Ammon's horn (tissue), 1 donor: ENCODE measurements around the gene MARCHF6.
"Not testable (repeated sequence)": the region's sequence is repeated elsewhere in the genome, so short reads cannot be mapped to it uniquely, and the experiment has no call there.

ENCODE experiments used
- DNase-seq: peaks from one replicate; pipeline ENCODE4 v3.0.0-alpha.2; 2016; ENCODE audit warnings: low spot score

Gene MARCHF6

DNA sequence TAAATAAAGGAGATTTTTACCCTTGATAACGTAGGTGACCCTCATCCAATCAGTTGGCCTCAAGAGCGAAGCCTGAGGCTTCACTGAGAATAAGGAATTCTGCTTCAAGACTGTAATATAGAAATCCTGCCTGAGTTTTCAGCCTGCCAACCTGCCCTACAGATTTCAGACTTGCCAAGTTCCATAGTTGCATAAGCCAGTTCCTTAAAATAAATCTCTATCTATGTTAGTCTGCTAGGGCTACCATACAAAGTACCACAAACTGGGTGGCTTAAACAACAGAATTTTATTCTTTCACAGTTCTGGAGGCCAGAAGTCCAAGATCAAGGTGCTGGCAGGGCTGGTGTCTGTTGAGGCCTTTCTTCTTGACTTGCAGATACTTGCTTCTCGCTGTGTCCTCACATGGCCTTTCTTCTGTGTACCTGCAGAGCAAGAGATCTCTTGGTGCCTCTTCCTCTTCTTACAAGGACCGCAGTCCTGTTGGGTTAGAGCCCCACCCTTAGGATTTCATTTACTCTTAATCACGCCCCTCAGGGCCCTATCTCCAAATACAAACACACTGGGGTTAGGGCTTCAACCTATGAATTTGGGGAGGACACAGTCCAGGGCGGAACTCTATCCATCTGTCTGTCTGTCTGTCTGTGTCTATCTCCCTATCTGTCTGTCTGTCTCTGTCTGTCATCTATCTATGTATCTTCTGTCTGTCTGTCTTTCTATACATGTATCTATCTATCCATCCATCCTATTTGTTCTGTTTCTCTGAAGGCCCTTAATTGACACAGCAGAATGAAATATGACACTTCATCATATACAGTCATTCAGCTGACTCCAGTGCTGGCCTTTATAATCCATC, 28.8 kb upstream of the MARCHF6 start:
- DNase-seq = no peak

DNA sequence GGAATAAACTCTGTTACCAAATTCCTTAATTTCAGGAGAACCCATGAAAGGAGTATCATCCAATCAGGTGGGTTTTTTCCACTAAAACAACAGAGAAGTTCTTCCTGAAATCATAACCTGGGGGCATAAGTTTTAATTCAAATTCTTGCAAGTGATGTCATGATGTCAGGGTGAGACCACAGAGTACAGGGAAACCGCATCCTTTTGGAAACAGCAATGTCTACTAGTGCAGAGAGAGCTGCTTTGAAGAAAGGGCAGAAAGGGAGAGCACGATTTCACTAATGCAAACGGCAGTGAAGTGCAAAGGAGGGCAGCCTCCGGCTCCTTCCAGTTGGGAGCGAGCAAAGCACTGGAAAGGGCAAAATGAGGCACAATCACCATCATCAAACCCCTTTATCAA, 25.2 kb upstream of the MARCHF6 start:
- no peak for DNase-seq

DNA sequence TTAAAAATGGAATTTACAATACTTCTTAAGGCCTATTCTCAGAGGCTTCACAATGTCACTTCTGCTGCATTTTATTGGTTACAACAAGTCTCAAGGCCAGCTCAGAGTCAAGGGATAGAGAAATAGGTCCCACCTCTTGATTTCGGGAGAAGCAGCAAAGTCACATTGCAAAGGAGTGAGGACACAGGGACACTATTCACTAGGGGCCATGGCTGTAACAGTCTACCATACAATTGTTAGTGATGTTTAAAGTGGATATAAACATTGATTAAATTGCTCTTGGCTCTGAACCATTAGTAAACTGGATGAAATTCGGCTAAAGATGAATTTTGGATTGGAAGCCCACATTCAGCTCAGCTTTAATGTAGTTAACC, 24.1 kb upstream of the MARCHF6 start:
- no peak for DNase-seq

DNA sequence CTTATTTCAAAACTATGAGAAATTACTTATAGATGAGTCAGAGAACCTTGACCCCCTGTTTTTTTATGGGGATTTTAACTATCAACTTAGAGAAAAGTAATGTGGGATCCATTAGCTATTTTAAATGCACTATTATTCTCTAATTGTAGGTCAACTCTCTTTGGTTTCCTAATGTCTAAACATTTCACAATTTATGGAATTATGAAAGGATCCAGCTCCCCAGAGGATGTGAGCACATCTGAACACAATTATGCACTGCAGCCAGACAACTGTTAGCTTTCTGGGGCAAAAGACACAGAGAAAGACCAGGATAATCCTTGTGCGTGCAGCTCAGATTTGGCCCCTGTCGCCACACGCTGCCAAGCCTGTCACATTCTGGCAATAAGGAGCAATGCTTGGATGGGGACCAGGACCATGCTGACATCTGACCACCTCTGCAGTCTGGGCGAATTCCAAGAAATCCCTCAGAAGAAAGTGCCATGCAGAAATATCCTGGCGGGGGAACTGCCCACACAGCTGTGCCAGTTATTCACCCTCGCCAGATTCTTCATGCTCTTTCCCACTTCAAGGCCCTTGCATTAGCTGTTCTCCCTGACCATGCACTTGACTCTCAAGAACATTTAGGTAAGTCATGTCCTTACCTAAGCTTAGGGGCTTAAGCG, 23.5 kb upstream of the MARCHF6 start:
- no peak for DNase-seq

DNA sequence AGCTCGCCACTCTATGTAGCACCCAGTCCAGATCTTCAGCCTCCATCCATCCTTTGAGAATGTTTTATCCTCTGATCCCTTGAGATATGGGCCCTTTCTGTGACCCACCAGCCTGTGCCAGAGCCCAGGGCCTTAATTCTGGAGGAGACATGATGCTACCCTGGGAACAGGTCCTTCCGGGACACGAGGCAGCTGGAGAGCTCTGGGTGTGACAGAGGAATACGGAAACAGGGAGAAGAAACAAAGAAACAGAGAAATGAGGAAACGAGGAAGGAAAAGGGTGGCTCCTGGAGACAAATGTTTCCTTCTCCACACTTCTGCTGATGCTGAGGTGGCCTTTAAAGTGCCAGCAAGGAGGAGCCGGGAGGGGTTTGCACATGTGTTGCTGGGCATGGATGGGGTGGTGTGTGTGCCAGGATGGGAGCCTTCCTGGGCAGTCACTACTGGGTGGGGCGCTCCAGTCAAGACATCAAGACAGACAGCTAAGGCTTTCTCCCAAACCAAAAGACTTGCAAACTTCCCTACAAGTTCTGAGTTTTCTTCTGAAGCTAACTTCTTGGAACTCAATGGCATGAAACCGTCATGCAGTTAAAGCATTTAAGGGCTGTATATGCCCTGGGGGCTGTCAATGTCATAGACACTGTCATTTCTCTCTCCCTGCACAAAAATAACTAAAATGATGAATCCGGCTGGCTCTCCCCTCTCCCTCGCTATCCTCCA, 22.8 kb upstream of the MARCHF6 start:
- no peak for DNase-seq

DNA sequence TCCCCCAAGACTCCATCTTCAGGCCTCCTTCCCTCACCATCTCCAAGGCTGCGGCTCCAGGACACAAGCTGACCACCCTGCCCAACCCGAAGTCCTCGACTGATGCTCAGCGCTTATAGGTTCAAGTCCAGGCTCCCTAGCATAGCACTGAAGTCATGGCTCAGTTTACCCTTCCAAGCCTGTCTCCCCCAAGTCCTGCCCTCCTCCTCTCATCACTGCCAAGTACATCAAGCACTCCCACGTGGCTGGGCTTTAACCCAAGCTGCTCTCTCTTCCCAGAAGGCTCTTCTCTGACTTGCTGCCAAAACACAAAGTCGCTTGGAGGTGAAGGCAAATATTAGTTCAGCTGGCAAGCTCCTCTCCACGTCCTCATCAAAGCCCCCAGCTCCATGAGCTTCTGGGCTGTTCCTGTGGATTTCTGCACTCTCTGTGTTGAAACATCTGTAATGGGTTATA, 22.1 kb upstream of the MARCHF6 start:
- peak; percentile 64 for DNase-seq

DNA sequence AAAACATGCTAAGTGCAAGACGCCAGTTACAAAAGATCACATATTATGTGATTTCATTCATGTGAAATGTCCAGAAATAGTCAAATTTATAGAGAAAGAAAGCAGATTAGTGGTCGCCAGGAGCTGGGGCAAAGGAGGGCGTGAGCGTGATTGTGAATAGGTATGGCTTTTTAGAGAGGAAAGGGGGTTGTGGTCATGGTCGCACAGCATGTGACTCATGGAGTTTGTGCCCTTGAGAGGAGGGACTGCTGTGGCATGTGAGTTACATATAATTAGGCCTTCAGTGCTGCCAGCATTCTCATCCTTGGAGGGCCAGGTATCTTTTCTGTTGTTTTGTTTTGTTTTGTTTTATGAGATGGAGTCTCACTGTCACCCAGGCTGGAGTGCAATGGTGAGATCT, 21.2 kb upstream of the MARCHF6 start:
- no peak for DNase-seq

DNA sequence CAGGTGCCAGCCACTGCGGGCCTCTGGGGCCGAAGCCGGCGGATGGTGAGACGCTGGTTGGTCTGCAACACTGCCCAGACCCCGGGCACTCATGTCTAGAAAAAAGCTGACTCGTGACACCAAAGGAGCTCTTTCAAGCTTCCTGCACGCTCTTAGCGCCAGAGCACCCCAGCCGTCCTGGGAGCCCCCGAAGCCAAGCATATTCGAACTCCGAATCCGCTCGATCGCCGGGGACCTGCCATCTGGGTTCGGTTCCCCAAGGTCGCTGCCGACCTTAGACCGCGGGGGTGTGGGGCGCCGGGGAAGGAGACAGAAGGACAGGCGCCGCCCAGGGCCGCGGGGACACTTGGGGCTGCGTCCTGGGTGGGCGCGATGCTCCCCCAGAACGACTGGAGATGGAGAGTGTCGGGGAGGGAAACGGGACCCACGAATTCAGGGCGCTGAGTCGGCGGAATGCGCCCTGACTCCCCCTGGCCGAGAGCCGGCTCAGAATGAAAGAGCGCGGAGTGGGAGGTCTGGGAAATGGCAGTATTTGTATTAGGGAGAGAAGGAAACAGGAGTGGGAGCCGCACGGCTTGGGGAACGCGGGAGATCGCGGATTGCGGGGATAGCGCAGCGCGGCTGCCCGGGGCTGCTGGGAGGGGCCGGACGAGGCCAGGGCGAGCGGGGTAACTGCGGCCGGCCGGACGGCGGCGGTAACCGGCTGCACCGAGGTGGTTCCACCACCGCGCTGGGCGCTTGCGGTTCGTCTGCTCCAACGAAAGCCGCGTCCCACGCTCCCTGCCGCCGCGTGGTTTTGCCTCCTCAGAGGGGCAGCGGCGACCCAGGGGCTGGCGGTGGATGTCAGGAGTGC, 20.1 kb upstream of the MARCHF6 start:
- no peak for DNase-seq

DNA sequence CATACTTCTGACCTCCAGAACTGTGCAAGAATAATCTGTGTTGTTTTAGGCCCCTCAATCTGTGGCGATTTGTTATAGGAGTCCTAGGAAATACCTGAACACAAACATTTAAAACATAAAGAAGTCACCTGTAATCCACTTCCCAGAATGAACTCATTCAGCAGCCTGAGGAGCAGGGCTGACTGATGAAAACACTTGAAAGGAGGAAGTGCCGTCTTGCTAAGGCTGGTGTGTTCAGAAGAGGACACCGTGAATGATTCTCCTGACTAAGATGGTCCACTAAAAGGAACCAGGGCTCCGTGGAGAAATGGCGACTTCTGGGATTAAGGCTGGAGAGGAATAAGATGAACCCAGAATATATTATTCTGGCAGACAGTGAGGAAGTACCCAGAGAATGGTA, 18.7 kb upstream of the MARCHF6 start:
- no peak for DNase-seq

DNA sequence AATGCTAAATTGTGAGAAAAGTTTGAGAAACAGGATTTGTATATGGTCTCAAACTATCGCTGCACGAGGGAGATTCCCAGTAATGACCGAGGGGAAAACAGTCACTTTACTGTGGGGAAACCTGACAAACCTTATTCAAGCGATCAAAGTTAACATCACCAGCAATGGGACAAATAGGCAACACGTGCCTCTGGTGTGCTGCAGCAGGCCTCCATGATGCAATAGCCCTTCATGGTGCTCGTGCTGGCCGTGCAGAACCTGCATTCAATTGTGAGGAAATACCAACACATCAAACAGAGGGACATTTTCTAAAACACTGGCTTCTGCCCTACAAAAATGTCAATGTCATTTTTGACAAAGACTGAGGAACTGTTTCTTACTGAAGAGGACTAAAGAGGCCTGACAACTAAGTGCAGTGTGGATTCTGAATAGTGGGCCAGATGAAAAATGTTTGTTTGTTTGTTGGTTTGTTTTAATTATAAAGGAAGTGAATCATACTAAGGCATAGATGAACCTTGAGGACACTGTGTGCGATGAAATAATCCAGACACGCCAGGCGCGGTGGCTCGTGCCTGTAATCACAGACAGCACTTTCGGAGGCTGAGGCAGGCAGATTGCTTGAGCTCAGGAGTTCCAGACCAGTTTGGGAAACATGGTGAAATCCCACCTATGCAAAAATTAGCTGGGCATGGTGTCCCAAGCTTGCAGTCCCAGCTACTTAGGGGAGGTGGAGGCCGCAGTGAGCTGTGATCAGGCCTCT, 17.6 kb upstream of the MARCHF6 start:
- DNase-seq = no peak

DNA sequence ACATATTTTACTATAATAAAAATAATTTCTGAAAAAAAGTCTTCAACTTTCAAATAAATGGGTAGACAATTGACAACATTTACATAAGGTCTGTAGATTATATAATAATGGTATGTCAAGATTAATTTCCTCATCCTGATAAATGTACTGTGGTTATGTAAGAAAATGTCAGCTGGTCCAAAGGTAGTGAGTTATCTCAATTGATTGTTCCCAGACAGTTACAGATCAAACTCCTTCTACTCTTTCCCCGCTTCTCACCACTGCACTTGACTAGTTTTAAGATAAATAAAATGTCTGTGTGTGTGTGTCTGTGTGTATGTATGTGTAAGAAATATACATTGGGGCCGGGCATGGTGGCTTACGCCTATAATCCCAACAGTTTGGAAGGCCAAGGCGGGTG, 16.4 kb upstream of the MARCHF6 start:
- no peak for DNase-seq

DNA sequence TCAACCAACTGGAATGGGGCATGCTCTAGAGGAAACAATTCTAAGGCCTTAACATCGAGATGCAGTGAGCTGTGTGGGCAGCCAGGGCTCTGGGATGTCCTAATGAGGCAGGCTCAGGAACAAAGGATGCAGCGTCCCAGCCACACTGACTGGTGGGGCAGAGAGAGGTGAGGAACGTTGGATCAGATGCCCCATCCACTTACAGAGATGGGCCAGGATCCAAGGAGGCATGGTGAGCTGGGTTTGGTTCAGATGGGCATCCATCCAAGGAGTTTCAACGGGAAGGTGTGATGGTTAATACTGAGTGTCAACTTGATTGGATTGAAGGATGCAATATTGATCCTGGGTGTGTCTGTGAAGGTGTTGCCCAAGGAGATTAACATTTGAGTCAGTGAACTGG, 15.5 kb upstream of the MARCHF6 start:
- no peak for DNase-seq

DNA sequence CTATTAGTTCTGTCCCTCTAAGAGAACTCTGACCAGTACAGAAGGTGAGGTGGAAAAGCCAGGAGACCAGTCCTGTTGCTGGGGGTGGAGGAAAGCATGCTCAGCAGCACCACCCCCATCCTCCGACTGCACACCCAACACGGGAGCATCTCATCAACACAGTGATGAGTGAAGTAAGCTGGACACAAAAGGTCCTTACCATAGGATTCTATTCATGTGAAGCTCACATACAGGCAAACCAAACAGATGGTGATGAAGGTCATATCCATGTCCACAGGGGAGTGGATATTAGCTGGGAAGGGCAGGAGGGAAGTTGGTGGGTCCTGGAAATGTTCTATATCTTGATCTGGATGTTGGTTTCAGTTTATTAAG, 14.8 kb upstream of the MARCHF6 start:
- DNase-seq = no peak

DNA sequence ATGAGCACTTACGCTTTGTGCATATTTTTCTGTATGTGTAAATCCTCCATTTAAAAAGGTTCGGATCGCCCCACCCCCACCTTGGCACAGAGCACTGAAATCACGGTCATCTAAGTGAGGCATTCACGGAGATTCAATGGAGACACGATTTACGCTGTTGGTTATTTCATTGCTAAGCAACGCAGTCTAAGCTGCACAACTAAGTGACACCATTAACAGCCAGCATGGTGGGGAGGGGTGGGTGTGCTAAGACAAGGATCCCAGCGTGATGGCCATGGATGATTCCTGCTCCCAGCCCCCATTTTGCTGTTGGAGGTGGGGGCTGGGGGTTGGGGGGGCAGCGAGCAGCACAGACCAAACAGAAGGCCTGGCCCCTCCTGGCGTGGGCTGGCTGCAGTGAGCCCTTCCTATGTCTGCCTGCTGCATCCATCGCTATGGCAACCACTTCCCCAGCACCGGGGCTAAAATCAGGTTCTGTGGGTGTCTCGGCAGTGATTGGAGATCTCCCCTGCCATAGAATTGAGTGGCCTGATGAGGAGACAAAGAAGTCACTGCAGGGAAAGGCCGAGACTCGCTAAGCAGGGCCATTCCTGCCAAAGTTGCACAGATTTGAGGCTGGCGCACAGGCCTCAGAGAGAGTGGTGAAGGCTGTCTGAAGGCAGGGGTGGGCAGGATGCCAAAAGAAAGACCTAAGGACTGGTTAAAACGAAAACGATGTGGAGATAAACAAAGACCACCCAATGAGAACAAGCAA, 14.3 kb upstream of the MARCHF6 start:
- peak; percentile 81 for DNase-seq

DNA sequence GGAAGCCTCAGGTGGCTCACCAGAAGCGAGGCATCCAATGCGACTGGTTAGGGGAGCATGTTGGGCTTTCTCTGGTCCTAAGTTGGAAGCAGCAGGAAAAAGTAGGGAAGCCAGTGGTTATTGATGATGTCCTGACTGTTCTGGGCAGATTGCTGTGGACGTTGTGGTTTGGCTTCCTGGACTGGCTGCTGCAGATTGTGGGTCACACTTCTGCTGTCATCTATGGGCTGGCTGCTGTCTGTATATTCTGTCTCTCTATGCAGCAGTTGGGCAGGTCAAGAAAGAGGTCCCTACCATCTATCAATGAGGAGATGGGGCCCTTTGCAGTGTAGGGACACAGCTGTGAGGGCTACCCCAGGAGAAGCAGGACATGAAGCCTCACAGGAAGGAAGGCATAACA, 13.5 kb upstream of the MARCHF6 start:
- DNase-seq = no peak

DNA sequence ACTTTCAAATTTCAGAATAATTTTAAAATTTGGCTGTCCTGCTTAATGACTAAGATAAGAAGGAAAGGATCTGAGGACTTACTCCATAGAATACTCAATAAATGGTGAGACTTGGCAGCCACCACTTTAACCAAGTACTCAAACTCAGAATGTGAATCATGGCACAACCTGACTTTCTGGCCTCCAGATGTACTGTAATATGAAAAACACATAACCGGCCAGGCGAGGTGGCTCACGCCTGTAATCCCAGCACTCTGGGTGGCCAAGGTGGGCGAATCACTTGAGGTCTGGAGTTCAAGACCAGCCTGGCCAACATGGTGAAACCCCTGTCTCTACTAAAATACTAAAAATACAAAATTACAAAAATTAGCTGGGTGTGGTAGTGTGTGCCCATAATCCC, 10.0 kb upstream of the MARCHF6 start:
- DNase-seq = no peak

DNA sequence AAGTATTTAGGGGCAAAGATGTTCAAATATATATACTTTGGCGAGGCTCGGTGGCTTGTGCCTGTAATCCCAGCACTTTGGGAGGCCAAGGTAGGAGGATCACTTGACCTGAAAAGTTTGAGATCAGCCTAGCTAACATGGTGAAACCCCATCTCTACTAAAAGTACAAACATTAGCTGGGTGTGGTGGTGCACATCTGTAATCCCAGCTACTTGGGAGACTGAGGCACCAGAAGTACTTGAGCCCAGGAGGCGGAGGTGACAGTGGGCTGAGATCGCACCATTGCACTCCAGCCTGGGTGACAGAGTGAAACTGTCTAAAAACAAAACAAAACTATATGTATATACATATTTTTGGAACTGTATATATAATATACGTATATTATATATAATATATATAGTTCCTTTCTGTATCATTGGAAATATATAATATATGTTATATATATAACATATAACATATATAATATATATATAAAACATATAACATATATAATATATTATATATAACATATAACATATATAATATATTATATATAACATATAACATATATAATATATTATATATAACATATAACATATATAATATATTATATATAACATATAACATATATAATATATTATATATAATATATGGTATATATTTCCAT, 8.9 kb upstream of the MARCHF6 start:
- DNase-seq = not testable (repeated sequence)

DNA sequence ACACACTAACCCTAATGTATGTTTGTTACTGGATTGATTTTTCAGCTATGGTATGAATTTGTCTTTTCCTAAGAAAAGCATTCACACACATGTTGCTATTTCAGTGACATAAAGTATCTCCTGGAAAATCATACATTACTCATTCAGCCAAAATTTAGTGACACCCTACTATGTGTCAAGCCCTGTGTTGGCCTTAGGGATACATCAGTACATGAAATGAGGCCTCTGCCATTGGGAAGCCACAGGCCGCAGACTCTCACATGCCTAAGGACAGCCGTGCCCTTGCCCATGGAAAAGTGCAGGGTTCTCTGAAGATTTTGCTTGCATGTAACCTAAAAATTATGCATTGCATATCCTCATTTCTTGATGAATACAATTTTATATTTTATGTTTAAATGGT, 5.2 kb upstream of the MARCHF6 start:
- no peak for DNase-seq

DNA sequence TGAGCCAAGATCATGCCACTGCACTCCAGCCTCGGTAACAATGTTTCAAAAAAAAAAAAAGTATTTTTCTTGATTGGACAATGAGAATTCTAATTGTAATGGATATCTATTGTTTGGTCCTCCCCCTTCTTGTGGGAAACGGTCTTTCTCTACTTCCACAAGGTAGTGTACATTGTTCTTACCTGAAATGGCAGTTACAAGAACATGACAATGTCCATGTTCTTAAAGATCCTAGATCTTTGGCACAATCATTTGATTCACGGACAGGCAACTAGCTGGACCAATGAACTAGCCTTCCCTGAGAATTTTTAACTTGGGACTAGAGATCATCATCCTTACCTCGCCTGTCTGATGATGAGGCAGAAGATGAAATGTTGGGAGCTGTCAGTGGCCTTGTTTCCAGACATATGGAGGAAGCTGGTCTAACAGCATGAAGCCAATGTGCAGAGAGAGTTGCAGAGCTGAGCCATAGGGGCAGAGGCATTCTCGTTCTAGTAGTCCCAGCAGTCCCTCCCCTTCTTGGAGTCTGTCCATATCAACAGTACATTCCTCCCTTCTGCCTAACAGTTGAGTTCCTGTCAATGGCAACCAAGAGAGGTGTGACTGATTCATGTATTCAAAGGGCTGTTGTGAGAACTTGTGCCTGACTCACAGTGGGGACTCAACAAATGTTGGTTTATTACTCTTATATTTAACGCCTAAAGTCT, 2.1 kb upstream of the MARCHF6 start:
- DNase-seq = peak; percentile 36
